ENCODE data around the gene POLR3B. TPM values are rescaled to one million over a fixed set of nuclear protein-coding genes. Genes with fewer than 3 reads are reported as not detected.

The POLR3B gene
- total and polyA plus RNA-seq, 10 of the 15 experiments (the other 5 are each of a cell fraction or from before 2014, with no cell fraction given): 2.3 to 10.5 (median 8.0) TPM

DNA sequence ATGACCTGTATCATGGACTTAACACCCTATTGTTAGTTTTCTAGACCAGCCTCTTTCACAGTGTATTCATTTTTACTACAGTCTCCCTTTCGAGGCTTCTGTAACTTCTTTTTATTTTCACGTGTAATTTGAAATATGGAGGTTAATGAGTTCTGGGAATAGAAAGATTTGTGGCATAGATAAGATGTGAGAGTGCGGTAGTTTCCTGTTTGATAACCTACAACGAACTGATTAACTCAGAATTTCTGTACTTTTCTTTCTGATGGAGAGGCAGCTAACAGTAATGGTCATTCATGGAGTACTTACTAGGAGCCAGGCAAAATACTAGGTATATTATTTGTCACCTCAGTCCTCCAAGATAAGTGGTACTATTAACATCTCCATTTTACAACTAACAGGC is 21.2 kb downstream of the POLR3B start:
- POLR2A ChIA-PET: no interaction called here
- H3K4me2 ChIP-seq (ENCODE audit: control insufficient read depth, insufficient read depth): no peak overlapping the region
- H3K4me1 ChIP-seq (ENCODE audit: control insufficient read depth, insufficient read depth, low read length): no peaks in the 10 kb centered on the region
- no peak for DNase-seq (ENCODE audit: low read depth, low spot score)
- no peak overlapping the region for H2AFZ ChIP-seq (ENCODE audit: control insufficient read depth, low read depth, low read length)
- TF ChIP-seq, protein P1, sequence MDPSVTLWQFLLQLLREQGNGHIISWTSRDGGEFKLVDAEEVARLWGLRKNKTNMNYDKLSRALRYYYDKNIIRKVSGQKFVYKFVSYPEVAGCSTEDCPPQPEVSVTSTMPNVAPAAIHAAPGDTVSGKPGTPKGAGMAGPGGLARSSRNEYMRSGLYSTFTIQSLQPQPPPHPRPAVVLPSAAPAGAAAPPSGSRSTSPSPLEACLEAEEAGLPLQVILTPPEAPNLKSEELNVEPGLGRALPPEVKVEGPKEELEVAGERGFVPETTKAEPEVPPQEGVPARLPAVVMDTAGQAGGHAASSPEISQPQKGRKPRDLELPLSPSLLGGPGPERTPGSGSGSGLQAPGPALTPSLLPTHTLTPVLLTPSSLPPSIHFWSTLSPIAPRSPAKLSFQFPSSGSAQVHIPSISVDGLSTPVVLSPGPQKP (IDR thresholded peaks at IDR 0.05; ENCODE audit: low read depth, low read length): no peak
- no peak for ATAC-seq
- no peak overlapping the region for H3K9ac ChIP-seq (ENCODE audit: control insufficient read depth, insufficient read depth, low read length)
- no peaks in the 10 kb centered on the region for H3K9me3 ChIP-seq (replicated peaks; ENCODE audit: control insufficient read depth, insufficient read depth, low read length)
- H4K20me1 ChIP-seq (ENCODE audit: control insufficient read depth, insufficient read depth): no peaks in the 10 kb centered on the region
- BruUV-seq (replicated peaks): no TSS peak
- intact Hi-C loops (cut with micrococcal nuclease; ENCODE audit: unreplicated experiment) (no loop called here), in situ Hi-C loops (cut with MboI) (no loop called here)
- CTCF ChIA-PET: interaction anchor here (0.9 to 5.0 kb wide), 5 partner anchors 9 to 540 kb away, joined by 3 to 23 read pairs (median 15); partner anchors contain the start of gene POLR3B
- no peak for FAIRE-seq
- H3K79me2 ChIP-seq (ENCODE audit: control insufficient read depth, insufficient read depth, low read length): no peaks in the 10 kb centered on the region
- H3K4me3 ChIP-seq: no peak overlapping the region
- H3K27ac ChIP-seq (ENCODE audit: control insufficient read depth, insufficient read depth): no peak overlapping the region
- no peaks in the 10 kb centered on the region for H3K27me3 ChIP-seq (replicated peaks in 1 of 2; ENCODE audit: control insufficient read depth in 2 of 2, insufficient read depth in 2 of 2, low read length in 1 of 2)
- SMC1A ChIA-PET (ENCODE audit: uncharacterized antibody, unreplicated experiment): interaction anchor here (0.8 to 3.3 kb wide), 5 partner anchors 11 to 539 kb away, joined by 3 to 12 read pairs (median 5); no protein-coding TSS in a partner anchor
- 76% methylated on average over 4 of the region's 4 CpGs for WGBS (ENCODE audit: insufficient coverage, insufficient replicate concordance, low lambda C conversion rate, missing lambda C conversion rate)
- H3K36me3 ChIP-seq (ENCODE audit: control insufficient read depth in 2 of 2, insufficient read depth in 2 of 2, low read length in 1 of 2): peaks cover 0 to 5% of the 10 kb centered on the region in 2 experiments; a peak in 1 of 4 replicates
- RAD21 ChIA-PET (ENCODE audit: unreplicated experiment): interaction anchor here (1.0 to 2.4 kb wide), 3 partner anchors 151 to 463 kb away, joined by 3 to 4 read pairs (median 4); no protein-coding TSS in a partner anchor

DNA sequence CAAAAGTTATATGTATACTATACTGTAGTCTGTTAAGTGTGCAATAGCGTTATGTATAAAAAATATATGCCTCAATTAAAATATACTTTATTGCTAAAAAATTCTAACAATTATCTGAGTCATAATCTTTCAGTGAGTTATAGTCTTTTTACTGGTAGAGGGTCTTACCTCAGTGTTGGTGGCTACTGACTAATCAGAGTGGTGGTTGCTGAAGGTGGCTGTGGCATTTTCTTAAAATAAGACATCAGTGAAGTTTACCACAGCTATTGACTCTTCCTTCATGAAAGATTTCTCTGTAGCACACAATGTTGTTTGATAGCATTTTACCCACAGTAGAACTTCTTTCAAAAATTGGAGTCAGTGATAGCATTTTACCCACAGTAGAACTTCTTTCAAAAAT is 23.4 kb downstream of the POLR3B start:
- no TSS peak for BruUV-seq (replicated peaks)
- DNase-seq (ENCODE audit: low read depth, low spot score): no peak
- no peaks in the 10 kb centered on the region for H3K79me2 ChIP-seq (ENCODE audit: control insufficient read depth, insufficient read depth, low read length)
- no peak overlapping the region for H2AFZ ChIP-seq (ENCODE audit: control insufficient read depth, low read depth, low read length)
- no peaks in the 10 kb centered on the region for H3K4me1 ChIP-seq (ENCODE audit: control insufficient read depth, insufficient read depth, low read length)
- H3K9me3 ChIP-seq (replicated peaks; ENCODE audit: control insufficient read depth, insufficient read depth, low read length): no peaks in the 10 kb centered on the region
- ATAC-seq: no peak
- intact Hi-C loops (cut with micrococcal nuclease; ENCODE audit: unreplicated experiment): no loop called here
- no peaks in the 10 kb centered on the region for H4K20me1 ChIP-seq (ENCODE audit: control insufficient read depth, insufficient read depth)
- no peak overlapping the region for H3K4me2 ChIP-seq (ENCODE audit: control insufficient read depth, insufficient read depth)
- in situ Hi-C loops (cut with MboI): loop anchor here (10.0 kb wide), 1 partner anchor 724 kb away; no protein-coding TSS in a partner anchor
- ChIA-PET CTCF (interaction anchor here (1.1 to 4.4 kb wide), 4 partner anchors 23 to 538 kb away, joined by 4 to 23 read pairs (median 12); no protein-coding TSS in a partner anchor), POLR2A (no interaction called here), RAD21 (ENCODE audit: unreplicated experiment) (no interaction called here), SMC1A (ENCODE audit: uncharacterized antibody, unreplicated experiment) (interaction anchor here (0.8 kb wide), 1 partner anchor 23 kb away, joined by 3 read pairs; the partner anchor contains the start of gene POLR3B)
- no peak overlapping the region for H3K4me3 ChIP-seq
- no peaks in the 10 kb centered on the region for H3K27me3 ChIP-seq (replicated peaks in 1 of 2; ENCODE audit: control insufficient read depth in 2 of 2, insufficient read depth in 2 of 2, low read length in 1 of 2)
- peaks cover 0 to 5% of the 10 kb centered on the region in 2 experiments; a peak in 1 of 4 replicates for H3K36me3 ChIP-seq (ENCODE audit: control insufficient read depth in 2 of 2, insufficient read depth in 2 of 2, low read length in 1 of 2)
- no peak overlapping the region for H3K9ac ChIP-seq (ENCODE audit: control insufficient read depth, insufficient read depth, low read length)
- no peak for FAIRE-seq
- WGBS (ENCODE audit: insufficient coverage, insufficient replicate concordance, low lambda C conversion rate, missing lambda C conversion rate): 95% methylated on average over 1 of the region's 1 CpG
- no peak overlapping the region for H3K27ac ChIP-seq (ENCODE audit: control insufficient read depth, insufficient read depth)
- TF ChIP-seq ZSCAN29 (IDR thresholded peaks at IDR 0.05) (no peak), CHD1 (IDR thresholded peaks at IDR 0.05; ENCODE audit: low read depth, low read length) (no peak), GABPA (IDR thresholded peaks at IDR 0.05; ENCODE audit: low read depth) (no peak), POLR2A (IDR thresholded peaks at IDR 0.05; ENCODE audit: low read depth, low read length) (no peak), POU2F2 (IDR thresholded peaks at IDR 0.05; ENCODE audit: borderline replicate concordance, low read depth, low read length) (no peak), GATAD2B (conservative IDR thresholded peaks at IDR 0.05; ENCODE audit: low read depth) (no peak), JUND (IDR thresholded peaks at IDR 0.05; ENCODE audit: low read depth, low read length) (no peak), JUNB (IDR thresholded peaks at IDR 0.05) (no peak), ESRRA (IDR thresholded peaks at IDR 0.05; ENCODE audit: low read length) (no peak), TBL1XR1 (IDR thresholded peaks at IDR 0.05; ENCODE audit: low read depth, low read length) (no peak), PAX5 (IDR thresholded peaks at IDR 0.05; ENCODE audit: borderline replicate concordance, low read depth, low read length) (no peak), DPF2 (IDR thresholded peaks at IDR 0.05) (no peak)
- TF ChIP-seq, protein P2, sequence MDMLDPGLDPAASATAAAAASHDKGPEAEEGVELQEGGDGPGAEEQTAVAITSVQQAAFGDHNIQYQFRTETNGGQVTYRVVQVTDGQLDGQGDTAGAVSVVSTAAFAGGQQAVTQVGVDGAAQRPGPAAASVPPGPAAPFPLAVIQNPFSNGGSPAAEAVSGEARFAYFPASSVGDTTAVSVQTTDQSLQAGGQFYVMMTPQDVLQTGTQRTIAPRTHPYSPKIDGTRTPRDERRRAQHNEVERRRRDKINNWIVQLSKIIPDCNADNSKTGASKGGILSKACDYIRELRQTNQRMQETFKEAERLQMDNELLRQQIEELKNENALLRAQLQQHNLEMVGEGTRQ (IDR thresholded peaks at IDR 0.05; ENCODE audit: borderline replicate concordance, low read depth, low read length): no peak

Measured in GM12878 (cell line).